Measurements from ENCODE around the gene PDHX. TPM values are rescaled to one million over a fixed set of nuclear protein-coding genes. Genes with fewer than 3 reads are reported as not detected.
A peak's percentile ranks its signal among the peaks of the same experiment; 100 is the strongest.

The PDHX gene
- total RNA-seq, 1 experiment from 2014 or later: 43.4 TPM

GRCh38 chr11:35007277-35007676 is 90.9 kb downstream of the PDHX start (continued):
- TF ChIP-seq ERG (CRISPR knock-in tag; IDR thresholded peaks at IDR 0.05) (no peak), ZNF138 (CRISPR knock-in tag; conservative IDR thresholded peaks at IDR 0.05) (no peak), CTCF (IDR thresholded peaks at IDR 0.05) (no peak)

- CTCF ChIA-PET: interaction anchor here (1.7 kb wide), 1 partner anchor 296 kb away, joined by 6 read pairs; no protein-coding TSS in a partner anchor
- POLR2A ChIA-PET: interaction anchor here (0.9 kb wide), 1 partner anchor 168 kb away, joined by 3 read pairs; no protein-coding TSS in a partner anchor
Observed at GRCh38 chr11:35009191-35009943, 92.9 kb downstream of the PDHX start.

GRCh38 chr11:35009944-35010342 is 93.5 kb downstream of the PDHX start:
- CTCF ChIA-PET: interaction anchor here (1.7 kb wide), 1 partner anchor 296 kb away, joined by 6 read pairs; no protein-coding TSS in a partner anchor
- DNase-seq (ENCODE audit: low spot score): no peak
- POLR2A ChIA-PET: interaction anchor here (0.9 kb wide), 1 partner anchor 167 kb away, joined by 3 read pairs; no protein-coding TSS in a partner anchor

More at GRCh38 chr11:35009191-35009943, 92.9 kb downstream of the PDHX start:
- Mint-ChIP-seq H3K4me1 (peaks cover 20% of the 10 kb centered on the region), H3K27me3 (ENCODE audit: low read depth) (no peaks in the 10 kb centered on the region), H3K4me3 (no peak overlapping the region), H3K27ac (peak overlapping the region; percentile 5; the same call in 1 of the 2 replicates), H3K9me3 (no peaks in the 10 kb centered on the region), H3K36me3 (no peaks in the 10 kb centered on the region)
- TF ChIP-seq ZNF512 (CRISPR knock-in tag; IDR thresholded peaks at IDR 0.05; ENCODE audit: borderline replicate concordance): no peak
- TF ChIP-seq HMGXB4 (CRISPR knock-in tag; IDR thresholded peaks at IDR 0.05): no peak
- TF ChIP-seq TEAD1 (CRISPR knock-in tag; IDR thresholded peaks at IDR 0.05): no peak
- no peak for DNase-seq (ENCODE audit: low spot score)
- ATAC-seq: peak; percentile 34

More at GRCh38 chr11:35009944-35010342, 93.5 kb downstream of the PDHX start:
- H3K27me3 Mint-ChIP-seq (ENCODE audit: low read depth): no peaks in the 10 kb centered on the region
- no peak for ATAC-seq
- H3K4me1 Mint-ChIP-seq: peaks cover 20% of the 10 kb centered on the region
- no peak overlapping the region for H3K27ac Mint-ChIP-seq
- H3K4me3 Mint-ChIP-seq: no peak overlapping the region
- no peak for TF ChIP-seq STAT6 (CRISPR knock-in tag; conservative IDR thresholded peaks at IDR 0.05; ENCODE audit: low read depth)
- TF ChIP-seq GABPB1 (CRISPR knock-in tag; IDR thresholded peaks at IDR 0.05): no peak
- TF ChIP-seq HMGA2 (CRISPR knock-in tag; IDR thresholded peaks at IDR 0.05): no peak
- no peak for TF ChIP-seq RELA (CRISPR knock-in tag; IDR thresholded peaks at IDR 0.05; ENCODE audit: borderline replicate concordance)
- no peak for TF ChIP-seq TCF7 (CRISPR knock-in tag; IDR thresholded peaks at IDR 0.05; ENCODE audit: low read depth)
- TF ChIP-seq ETV6 (CRISPR knock-in tag; IDR thresholded peaks at IDR 0.05): no peak
- no peak for TF ChIP-seq JAZF1 (CRISPR knock-in tag; IDR thresholded peaks at IDR 0.05)
- no peak for TF ChIP-seq NFE2L1 (CRISPR knock-in tag; IDR thresholded peaks at IDR 0.05)
- TF ChIP-seq ATF3 (CRISPR knock-in tag; conservative IDR thresholded peaks at IDR 0.05): no peak
- TF ChIP-seq TP53 (CRISPR knock-in tag; IDR thresholded peaks at IDR 0.05): no peak
- no peak for TF ChIP-seq ZNF396 (CRISPR knock-in tag; IDR thresholded peaks at IDR 0.05; ENCODE audit: borderline replicate concordance)
- TF ChIP-seq ZBTB21 (CRISPR knock-in tag; IDR thresholded peaks at IDR 0.05; ENCODE audit: borderline replicate concordance): no peak
- TF ChIP-seq FOXP1 (CRISPR knock-in tag; IDR thresholded peaks at IDR 0.05; ENCODE audit: borderline replicate concordance): no peak
- TF ChIP-seq NFATC4 (CRISPR knock-in tag; IDR thresholded peaks at IDR 0.05): no peak
- H3K36me3 Mint-ChIP-seq: no peaks in the 10 kb centered on the region
- no peaks in the 10 kb centered on the region for H3K9me3 Mint-ChIP-seq
